HAP-1 (cell line): Measurements from ENCODE around the gene PIK3R6.
"Not testable (repeated sequence)": the region's sequence is repeated elsewhere in the genome, so short reads cannot be mapped to it uniquely, and the experiment has no call there.

Source experiments
- DNase-seq, 2 experiments: peaks; one replicate each; pipeline ENCODE4 v3.0.0-alpha.2; 2016 to 2020; ENCODE audit warnings: low spot score in 2 of 2
- H3K27me3 ChIP-seq: fragments of 250-450 bp; sonication (Bioruptor Pico); 2 replicates; pipeline ENCODE4 v1.5.1; 2020; ENCODE audit warnings: low read depth, mild to moderate bottlenecking, moderate library complexity
- H3K36me3 ChIP-seq: fragments of 250-450 bp; sonication (Bioruptor Pico); replicated peaks from 2 replicates; pipeline ENCODE4 v1.5.1; 2020; ENCODE audit warnings: mild to moderate bottlenecking
- H3K4me1 ChIP-seq: fragments of 250-450 bp; sonication (Bioruptor Pico); 2 replicates; pipeline ENCODE4 v1.5.1; 2020; ENCODE audit warnings: mild to moderate bottlenecking
- H3K4me3 ChIP-seq: fragments of 250-450 bp; sonication (Bioruptor Pico); 2 replicates; pipeline ENCODE4 v1.5.1; 2020; ENCODE audit warnings: mild to moderate bottlenecking, moderate library complexity
- H3K9me3 ChIP-seq: fragments of 250-450 bp; sonication (Bioruptor Pico); 2 replicates; pipeline ENCODE4 v1.5.1; 2020; ENCODE audit warnings: mild to moderate bottlenecking, moderate library complexity
- in situ Hi-C: fragments of 300-500 bp; cut with MboI; formaldehyde crosslinking; loops from 3 replicates; pipeline ENCODE4 v1.14.3; 2020; ENCODE audit warnings: low sequenced_read_pairs, inconsistent platforms, mixed read lengths

PIK3R6 gene

GRCh38 chr17:8859804-8860430 is 7.6 kb downstream of the PIK3R6 start:
- Histone ChIP-seq H3K9me3 (no peaks in the 10 kb centered on the region), H3K36me3 (no peaks in the 10 kb centered on the region), H3K4me1 (no peaks in the 10 kb centered on the region), H3K4me3 (no peak overlapping the region), H3K27me3 (no peaks in the 10 kb centered on the region)
- DNase-seq, result no peak
- in situ Hi-C loops, result no loop called here

- Histone ChIP-seq H3K9me3 (no peaks in the 10 kb centered on the region; the same call in 1 of the 2 replicates), H3K4me1 (no peaks in the 10 kb centered on the region), H3K36me3 (no peaks in the 10 kb centered on the region), H3K4me3 (no peak overlapping the region), H3K27me3 (no peaks in the 10 kb centered on the region)
- in situ Hi-C loops, result no loop called here
- DNase-seq, result no peak
These were observed 8.3 kb downstream of the PIK3R6 start for GRCh38 chr17:8859027-8859803.

- no peaks in the 10 kb centered on the region; the same call in 1 of the 2 replicates for H3K9me3 ChIP-seq
- no peak overlapping the region for H3K4me3 ChIP-seq
- no peaks in the 10 kb centered on the region for H3K4me1 ChIP-seq
- in situ Hi-C loops, result no loop called here
- no peak for DNase-seq
- H3K27me3 ChIP-seq, result no peaks in the 10 kb centered on the region
- no peaks in the 10 kb centered on the region for H3K36me3 ChIP-seq
These were observed 9.6 kb downstream of the PIK3R6 start for GRCh38 chr17:8857919-8858318.

- H3K27me3 ChIP-seq, result no peaks in the 10 kb centered on the region
- no peak overlapping the region for H3K4me3 ChIP-seq
- no peak for DNase-seq
- in situ Hi-C loops, result no loop called here
- no peaks in the 10 kb centered on the region; the same call in 1 of the 2 replicates for H3K9me3 ChIP-seq
- H3K4me1 ChIP-seq, result no peaks in the 10 kb centered on the region
- no peaks in the 10 kb centered on the region for H3K36me3 ChIP-seq
These were observed 10.5 kb downstream of the PIK3R6 start for GRCh38 chr17:8856869-8857575.

- not testable (repeated sequence) for DNase-seq, H3K36me3 ChIP-seq
These were observed 11.3 kb downstream of the PIK3R6 start for GRCh38 chr17:8856205-8856603.

GRCh38 chr17:8855477-8856204 is 11.8 kb downstream of the PIK3R6 start:
- Histone ChIP-seq H3K4me3 (no peak overlapping the region), H3K27me3 (no peaks in the 10 kb centered on the region), H3K9me3 (no peaks in the 10 kb centered on the region; the same call in 1 of the 2 replicates), H3K4me1 (no peaks in the 10 kb centered on the region), H3K36me3 (no peaks in the 10 kb centered on the region)
- in situ Hi-C loops, result no loop called here
- DNase-seq, result no peak

More at GRCh38 chr17:8856205-8856603, 11.3 kb downstream of the PIK3R6 start:
- H3K4me3 ChIP-seq, H3K27me3 ChIP-seq, in situ Hi-C loops, H3K9me3 ChIP-seq, H3K4me1 ChIP-seq: not testable (repeated sequence)

GRCh38 chr17:8851600-8851999 is 15.9 kb downstream of the PIK3R6 start:
- Histone ChIP-seq H3K4me3 (no peak overlapping the region), H3K4me1 (no peaks in the 10 kb centered on the region), H3K27me3 (no peaks in the 10 kb centered on the region), H3K9me3 (no peaks in the 10 kb centered on the region; the same call in 1 of the 2 replicates), H3K36me3 (no peaks in the 10 kb centered on the region)
- in situ Hi-C loops, result no loop called here
- no peak for DNase-seq

GRCh38 chr17:8849311-8850041 is 18.0 kb downstream of the PIK3R6 start:
- H3K9me3 ChIP-seq, result no peaks in the 10 kb centered on the region; the same call in 1 of the 2 replicates
- H3K36me3 ChIP-seq, result no peaks in the 10 kb centered on the region
- in situ Hi-C loops, result no loop called here
- no peaks in the 10 kb centered on the region for H3K4me1 ChIP-seq
- DNase-seq, result no peak
- no peak overlapping the region for H3K4me3 ChIP-seq
- no peaks in the 10 kb centered on the region for H3K27me3 ChIP-seq

- in situ Hi-C loops, result no loop called here
These were observed 19.6 kb downstream of the PIK3R6 start for GRCh38 chr17:8847891-8848290.

GRCh38 chr17:8846768-8847211 is 20.7 kb downstream of the PIK3R6 start:
- Histone ChIP-seq H3K27me3 (no peaks in the 10 kb centered on the region), H3K36me3 (no peaks in the 10 kb centered on the region), H3K4me1 (no peaks in the 10 kb centered on the region), H3K4me3 (no peak overlapping the region), H3K9me3 (no peaks in the 10 kb centered on the region)
- in situ Hi-C loops, result no loop called here
- DNase-seq, result peak in 1 of 2 experiments; percentile 29

More at GRCh38 chr17:8847891-8848290, 19.6 kb downstream of the PIK3R6 start:
- no peaks in the 10 kb centered on the region for H3K4me1 ChIP-seq
- no peaks in the 10 kb centered on the region for H3K36me3 ChIP-seq
- no peak overlapping the region for H3K4me3 ChIP-seq
- no peak for DNase-seq
- H3K9me3 ChIP-seq, result no peaks in the 10 kb centered on the region
- no peaks in the 10 kb centered on the region for H3K27me3 ChIP-seq

GRCh38 chr17:8844229-8845218 is 22.9 kb downstream of the PIK3R6 start:
- no peak for DNase-seq
- Histone ChIP-seq H3K36me3 (no peaks in the 10 kb centered on the region), H3K9me3 (no peaks in the 10 kb centered on the region), H3K4me3 (no peak overlapping the region), H3K27me3 (no peaks in the 10 kb centered on the region), H3K4me1 (no peaks in the 10 kb centered on the region)
- in situ Hi-C loops, result no loop called here

GRCh38 chr17:8843344-8843743 is 24.1 kb downstream of the PIK3R6 start:
- in situ Hi-C loops, result no loop called here
- Histone ChIP-seq H3K36me3 (no peaks in the 10 kb centered on the region), H3K27me3 (no peaks in the 10 kb centered on the region), H3K4me1 (no peaks in the 10 kb centered on the region), H3K4me3 (no peak overlapping the region), H3K9me3 (no peaks in the 10 kb centered on the region)
- no peak for DNase-seq
